ENCODE results near the gene NEK11.

DNA sequence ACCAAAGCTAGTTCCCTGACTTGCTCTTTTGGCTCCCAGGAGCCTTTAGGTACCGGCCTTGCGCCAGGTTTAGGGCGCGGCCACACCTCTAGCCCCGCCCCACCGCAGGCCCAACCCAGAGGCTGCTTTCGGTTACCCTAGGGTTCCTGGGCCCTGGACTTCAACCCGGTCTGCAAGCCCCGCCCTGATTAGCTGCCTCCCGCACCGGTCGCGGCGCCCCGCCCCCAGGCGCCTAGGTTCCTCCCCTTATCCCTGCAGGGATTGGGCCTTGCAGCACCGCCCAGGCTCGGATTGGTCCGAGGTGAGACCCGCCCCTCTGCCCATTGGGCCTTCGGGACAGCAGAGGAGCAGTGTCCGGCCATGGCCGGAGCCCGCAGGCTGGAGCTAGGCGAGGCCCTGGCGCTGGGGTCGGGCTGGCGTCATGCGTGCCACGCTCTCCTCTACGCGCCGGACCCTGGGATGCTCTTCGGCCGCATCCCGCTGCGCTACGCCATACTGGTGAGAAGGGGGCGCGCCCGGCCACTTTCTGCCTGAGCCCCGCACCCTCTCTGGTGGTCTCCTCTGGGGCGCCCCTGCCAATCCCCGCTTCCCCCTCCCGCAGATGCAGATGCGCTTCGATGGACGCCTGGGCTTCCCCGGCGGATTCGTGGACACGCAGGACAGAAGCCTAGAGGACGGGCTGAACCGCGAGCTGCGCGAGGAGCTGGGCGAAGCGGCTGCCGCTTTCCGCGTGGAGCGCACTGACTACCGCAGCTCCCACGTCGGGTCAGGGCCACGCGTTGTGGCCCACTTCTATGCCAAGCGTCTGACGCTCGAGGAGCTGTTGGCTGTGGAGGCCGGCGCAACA lies 355.0 kb downstream of the NEK11 start, which contains the start of gene NUDT16:
- TF ChIP-seq SP1 (IDR thresholded peaks at IDR 0.05): no peak
- TF ChIP-seq TARDBP (IDR thresholded peaks at IDR 0.05): no peak
- 0 out of 2 replicates have a peak, but pooled peaks have one; percentile 48 for TF ChIP-seq HDGF (IDR thresholded peaks at IDR 0.05; ENCODE audit: borderline replicate concordance)
- no peak for TF ChIP-seq FOXM1 (IDR thresholded peaks at IDR 0.05; ENCODE audit: borderline replicate concordance)

All from HEK293T (cell line).